Fibroblast of pulmonary artery (primary cell): Measurements from ENCODE around the gene ZRANB2.

Experiments used
- DNase-seq: peaks from one replicate; pipeline ENCODE4 v3.0.0-alpha.2; 2010; ENCODE audit warnings: low read depth
- H3K4me3 ChIP-seq: replicated peaks from 2 replicates; pipeline ENCODE4 v1.5.1; 2011; ENCODE audit warnings: low read depth, mild to moderate bottlenecking, control low read depth, low read length, moderate library complexity
- TF ChIP-seq, protein P1 (sequence below): IDR thresholded peaks from 2 replicates; pipeline ENCODE4 v1.5.1; 2011; ENCODE audit warnings: mild to moderate bottlenecking, control low read depth, low read length, inconsistent platforms; ENCODE audit errors: missing control alignments

Gene ZRANB2, protein sequence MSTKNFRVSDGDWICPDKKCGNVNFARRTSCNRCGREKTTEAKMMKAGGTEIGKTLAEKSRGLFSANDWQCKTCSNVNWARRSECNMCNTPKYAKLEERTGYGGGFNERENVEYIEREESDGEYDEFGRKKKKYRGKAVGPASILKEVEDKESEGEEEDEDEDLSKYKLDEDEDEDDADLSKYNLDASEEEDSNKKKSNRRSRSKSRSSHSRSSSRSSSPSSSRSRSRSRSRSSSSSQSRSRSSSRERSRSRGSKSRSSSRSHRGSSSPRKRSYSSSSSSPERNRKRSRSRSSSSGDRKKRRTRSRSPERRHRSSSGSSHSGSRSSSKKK

DNA sequence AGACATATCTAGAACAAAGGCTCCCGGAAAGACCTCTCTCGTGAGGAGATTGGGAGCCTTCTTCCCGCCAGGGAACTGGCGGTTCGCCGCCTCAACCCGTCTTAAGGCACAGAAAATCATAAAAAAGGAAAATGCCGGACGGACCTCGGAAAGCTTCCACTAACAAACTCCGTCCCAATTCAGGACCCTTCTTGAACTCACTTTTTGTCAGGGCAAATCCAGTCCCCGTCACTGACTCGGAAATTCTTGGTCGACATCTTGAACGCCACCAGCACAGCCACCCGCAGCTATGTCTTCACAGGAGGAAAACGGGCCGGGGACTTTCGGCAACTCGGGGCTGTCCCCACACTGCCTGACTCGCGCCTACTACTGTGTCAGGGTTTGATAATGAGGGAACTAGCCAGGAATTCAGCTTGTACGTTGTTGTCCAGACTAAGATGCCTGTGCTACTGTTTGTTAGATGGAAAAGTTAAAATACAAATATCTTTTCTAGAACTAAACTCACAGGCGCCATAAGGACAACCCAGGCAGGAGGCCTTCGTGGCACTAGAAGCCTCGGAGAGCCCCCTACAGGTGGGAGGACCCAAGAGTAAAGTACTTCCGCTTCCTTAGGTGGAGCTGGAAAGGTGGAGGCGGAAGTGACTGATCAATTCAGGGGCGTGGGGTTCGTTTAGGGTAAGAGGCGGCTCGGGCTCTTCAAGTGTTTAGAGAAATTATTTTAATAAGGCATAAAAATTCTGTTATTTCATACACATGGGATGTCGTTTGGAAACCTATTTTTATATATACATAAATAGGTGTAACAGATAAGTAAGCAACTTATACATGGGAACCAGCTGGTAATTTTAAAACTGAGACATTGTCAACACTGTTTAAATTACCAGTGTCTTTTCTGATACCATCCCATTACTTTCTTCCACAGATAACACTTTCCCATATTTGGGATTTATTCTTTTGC, at the start of gene ZRANB2:
Gene ZRANB2, minus strand, starts transcription at position 297 of the 958 bp plus-strand sequence. Its CDS starts 40 bp downstream, at position 257.
- DNase-seq, result peak; percentile 97
- H3K4me3 ChIP-seq, result peak within 1 kb of the TSS; percentile 92
- TF ChIP-seq, protein P1, sequence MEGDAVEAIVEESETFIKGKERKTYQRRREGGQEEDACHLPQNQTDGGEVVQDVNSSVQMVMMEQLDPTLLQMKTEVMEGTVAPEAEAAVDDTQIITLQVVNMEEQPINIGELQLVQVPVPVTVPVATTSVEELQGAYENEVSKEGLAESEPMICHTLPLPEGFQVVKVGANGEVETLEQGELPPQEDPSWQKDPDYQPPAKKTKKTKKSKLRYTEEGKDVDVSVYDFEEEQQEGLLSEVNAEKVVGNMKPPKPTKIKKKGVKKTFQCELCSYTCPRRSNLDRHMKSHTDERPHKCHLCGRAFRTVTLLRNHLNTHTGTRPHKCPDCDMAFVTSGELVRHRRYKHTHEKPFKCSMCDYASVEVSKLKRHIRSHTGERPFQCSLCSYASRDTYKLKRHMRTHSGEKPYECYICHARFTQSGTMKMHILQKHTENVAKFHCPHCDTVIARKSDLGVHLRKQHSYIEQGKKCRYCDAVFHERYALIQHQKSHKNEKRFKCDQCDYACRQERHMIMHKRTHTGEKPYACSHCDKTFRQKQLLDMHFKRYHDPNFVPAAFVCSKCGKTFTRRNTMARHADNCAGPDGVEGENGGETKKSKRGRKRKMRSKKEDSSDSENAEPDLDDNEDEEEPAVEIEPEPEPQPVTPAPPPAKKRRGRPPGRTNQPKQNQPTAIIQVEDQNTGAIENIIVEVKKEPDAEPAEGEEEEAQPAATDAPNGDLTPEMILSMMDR, result peak; percentile 72

DNA sequence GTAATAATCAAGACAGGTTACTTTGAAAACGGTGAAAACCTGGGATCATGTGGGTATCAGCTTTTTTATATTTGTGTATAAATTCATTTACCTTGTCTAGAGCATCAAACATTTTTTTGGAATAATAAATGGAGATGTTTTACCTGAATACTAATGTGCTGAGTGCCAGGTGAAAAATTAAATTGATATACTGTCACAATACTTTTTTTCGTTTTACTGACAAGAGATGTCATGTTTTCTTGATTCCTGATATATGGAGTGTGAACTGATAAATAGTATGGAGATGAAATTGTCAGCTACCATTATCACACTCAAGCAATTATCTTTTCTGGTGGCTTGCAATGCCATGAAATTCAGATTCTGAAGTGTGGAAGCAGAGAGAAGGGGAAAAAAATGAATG, 47.2 kb upstream of the ZRANB2 start:
- TF ChIP-seq, protein P1, result no peak
- H3K4me3 ChIP-seq, result no peak overlapping the region
- DNase-seq, result no peak

DNA sequence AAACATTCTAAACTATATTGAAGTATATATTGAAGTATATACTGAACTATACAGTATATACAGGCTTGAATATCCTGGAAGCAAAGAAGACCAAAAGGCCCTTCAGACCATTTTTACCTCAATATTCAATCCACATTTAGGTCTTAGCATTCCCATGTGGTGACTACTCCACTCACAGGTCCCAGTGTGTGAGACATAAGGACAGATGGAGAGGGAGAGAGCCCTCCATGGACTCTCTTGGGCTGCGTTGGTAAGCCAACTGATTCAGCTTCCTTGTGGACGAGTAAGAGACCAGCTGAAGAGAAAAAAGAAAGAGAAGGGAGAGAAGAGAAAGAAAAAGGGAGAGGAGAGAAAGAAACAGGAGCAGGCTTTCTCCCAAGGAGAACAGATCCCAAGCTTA, 37.3 kb upstream of the ZRANB2 start:
- TF ChIP-seq, protein P1, result no peak
- H3K4me3 ChIP-seq, result no peak overlapping the region
- no peak for DNase-seq

DNA sequence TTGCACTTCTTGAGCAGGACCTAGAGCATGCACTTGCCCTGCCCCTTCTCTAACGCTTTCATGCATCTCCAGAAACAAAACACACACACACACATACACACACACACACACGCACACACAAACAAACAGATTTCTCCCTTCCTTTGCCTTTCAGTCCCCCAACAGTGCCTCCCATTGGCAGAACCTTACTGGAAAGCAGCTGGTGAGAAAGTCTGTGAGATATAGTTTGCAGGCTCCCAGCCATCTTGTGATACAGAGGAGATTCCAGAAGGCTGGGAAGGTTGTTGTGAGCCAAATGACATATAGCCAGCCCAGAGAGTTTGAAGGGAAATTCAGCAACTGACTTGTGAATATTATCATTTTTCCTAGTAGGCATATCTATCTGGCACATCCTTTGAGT, 35.9 kb upstream of the ZRANB2 start:
- TF ChIP-seq, protein P1, result no peak
- no peak overlapping the region for H3K4me3 ChIP-seq
- DNase-seq, result no peak

DNA sequence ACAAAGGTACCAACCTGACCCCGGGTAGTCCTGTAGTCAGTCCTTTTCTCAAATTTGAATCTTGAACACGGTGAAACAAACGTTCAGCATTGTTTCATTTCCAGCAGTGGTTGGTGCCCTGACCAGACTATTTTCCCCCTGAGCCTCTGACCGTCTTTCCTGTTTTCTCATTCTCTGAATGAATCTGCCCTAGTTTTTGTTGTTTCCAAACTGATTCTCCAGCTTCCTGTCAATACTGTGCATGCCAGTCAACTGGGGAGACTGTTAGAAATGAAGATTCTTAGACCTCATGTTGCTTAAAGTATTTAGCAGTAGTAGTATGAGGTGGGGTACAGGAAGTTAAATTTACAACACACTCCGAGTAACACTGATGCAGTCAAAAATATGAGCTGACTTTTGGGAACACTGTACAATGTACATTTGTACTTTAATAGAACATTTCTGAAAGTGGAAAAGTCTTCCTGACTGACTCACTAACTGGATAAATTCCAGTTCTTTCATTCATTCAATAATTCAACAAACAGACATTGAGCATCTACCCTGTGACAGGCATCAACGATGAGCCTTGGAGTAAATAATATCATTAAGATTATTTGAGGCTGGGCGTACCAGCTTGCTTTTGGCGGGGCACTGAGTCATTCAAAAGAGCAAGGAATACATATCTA, 26.0 kb upstream of the ZRANB2 start:
- TF ChIP-seq, protein P1, result no peak
- peak; percentile 16 for DNase-seq

DNA sequence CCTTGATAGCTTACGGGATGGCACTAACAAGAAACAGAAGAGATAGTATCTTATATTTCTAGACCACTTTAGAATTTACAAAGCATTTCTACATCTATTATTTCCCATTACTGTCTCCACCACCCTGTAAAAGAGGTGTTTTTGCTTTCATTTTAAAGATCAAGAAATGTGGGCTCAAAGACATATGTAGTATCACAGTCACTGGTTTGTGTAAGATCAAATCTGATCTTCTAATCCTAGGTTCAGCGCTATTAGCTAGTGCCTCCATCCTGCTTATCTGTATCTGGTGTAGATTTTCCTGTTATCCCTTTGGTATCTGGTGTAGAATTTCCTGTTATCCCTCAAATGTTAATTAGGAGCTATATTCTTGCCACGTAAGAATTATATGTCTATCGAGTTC, 23.6 kb upstream of the ZRANB2 start:
- H3K4me3 ChIP-seq, result no peak overlapping the region
- TF ChIP-seq, protein P1, result no peak
- no peak for DNase-seq

More for the DNA sequence above, 26.0 kb upstream of the ZRANB2 start:
- no peak overlapping the region for H3K4me3 ChIP-seq
